Measurements from ENCODE around the gene HASPIN. TPM values are rescaled to one million over a fixed set of nuclear protein-coding genes. Genes with fewer than 3 reads are reported as not detected.

The HASPIN gene
- total RNA-seq, 1 experiment from 2014 or later = 6.4 TPM

GRCh38 chr17:3688852-3689261 is 34.8 kb upstream of the HASPIN start:
- no peak overlapping the region for H3K4me3 Mint-ChIP-seq (ENCODE audit: unreplicated experiment)
- DNase-seq (ENCODE audit: unreplicated experiment) = no peak
- BruUV-seq (replicated peaks) = no TSS peak
- intact Hi-C loops (cut with micrococcal nuclease) = no loop called here
- H3K27ac Mint-ChIP-seq (ENCODE audit: low read depth, unreplicated experiment) = no peak overlapping the region
- H3K36me3 Mint-ChIP-seq (ENCODE audit: insufficient read depth, unreplicated experiment) = no peaks in the 10 kb centered on the region
- no peaks in the 10 kb centered on the region for H3K4me1 Mint-ChIP-seq (ENCODE audit: insufficient read depth, unreplicated experiment)
- no peaks in the 10 kb centered on the region for H3K9me3 Mint-ChIP-seq (ENCODE audit: unreplicated experiment)
- no peaks in the 10 kb centered on the region for H3K27me3 Mint-ChIP-seq (ENCODE audit: insufficient read depth, unreplicated experiment)
- POLR2A ChIA-PET = no interaction called here
- TF ChIP-seq CTCF (IDR thresholded peaks at IDR 0.05; ENCODE audit: unreplicated experiment) = no peak
- CTCF ChIA-PET = no interaction called here

GRCh38 chr17:3689262-3690093 is 34.2 kb upstream of the HASPIN start:
- no peak for DNase-seq (ENCODE audit: unreplicated experiment)
- intact Hi-C loops (cut with micrococcal nuclease) = no loop called here
- H3K4me3 Mint-ChIP-seq (ENCODE audit: unreplicated experiment) = no peak overlapping the region
- ChIA-PET CTCF (no interaction called here), POLR2A (no interaction called here)
- H3K36me3 Mint-ChIP-seq (ENCODE audit: insufficient read depth, unreplicated experiment) = no peaks in the 10 kb centered on the region
- no peaks in the 10 kb centered on the region for H3K27me3 Mint-ChIP-seq (ENCODE audit: insufficient read depth, unreplicated experiment)
- H3K27ac Mint-ChIP-seq (ENCODE audit: low read depth, unreplicated experiment) = no peak overlapping the region
- no peak for TF ChIP-seq CTCF (IDR thresholded peaks at IDR 0.05; ENCODE audit: unreplicated experiment)
- no TSS peak for BruUV-seq (replicated peaks)
- H3K4me1 Mint-ChIP-seq (ENCODE audit: insufficient read depth, unreplicated experiment) = no peaks in the 10 kb centered on the region
- no peaks in the 10 kb centered on the region for H3K9me3 Mint-ChIP-seq (ENCODE audit: unreplicated experiment)

- BruUV-seq (replicated peaks) = no TSS peak
- CTCF ChIA-PET = no interaction called here
- DNase-seq (ENCODE audit: unreplicated experiment) = no peak
- POLR2A ChIA-PET = no interaction called here
- intact Hi-C loops (cut with micrococcal nuclease) = no loop called here
- TF ChIP-seq CTCF (IDR thresholded peaks at IDR 0.05; ENCODE audit: unreplicated experiment) = no peak
- Mint-ChIP-seq H3K27ac (ENCODE audit: low read depth, unreplicated experiment) (no peak overlapping the region), H3K9me3 (ENCODE audit: unreplicated experiment) (no peaks in the 10 kb centered on the region), H3K4me1 (ENCODE audit: insufficient read depth, unreplicated experiment) (no peaks in the 10 kb centered on the region), H3K36me3 (ENCODE audit: insufficient read depth, unreplicated experiment) (no peaks in the 10 kb centered on the region), H3K4me3 (ENCODE audit: unreplicated experiment) (no peak overlapping the region), H3K27me3 (ENCODE audit: insufficient read depth, unreplicated experiment) (no peaks in the 10 kb centered on the region)
Measured at GRCh38 chr17:3690094-3690715, 33.5 kb upstream of the HASPIN start.

GRCh38 chr17:3691617-3692067 is 32.1 kb upstream of the HASPIN start:
- H3K4me1 Mint-ChIP-seq (ENCODE audit: insufficient read depth, unreplicated experiment) = no peaks in the 10 kb centered on the region
- POLR2A ChIA-PET = interaction anchor here (0.7 kb wide), 1 partner anchor 11 kb away, joined by 5 read pairs; no protein-coding TSS in a partner anchor
- TF ChIP-seq CTCF (IDR thresholded peaks at IDR 0.05; ENCODE audit: unreplicated experiment) = no peak
- CTCF ChIA-PET = interaction anchor here (0.6 to 1.2 kb wide), 3 partner anchors 9 to 30 kb away, joined by 3 to 7 read pairs (median 5); no protein-coding TSS in a partner anchor
- H3K4me3 Mint-ChIP-seq (ENCODE audit: unreplicated experiment) = no peak overlapping the region
- H3K27ac Mint-ChIP-seq (ENCODE audit: low read depth, unreplicated experiment) = no peak overlapping the region
- no peaks in the 10 kb centered on the region for H3K36me3 Mint-ChIP-seq (ENCODE audit: insufficient read depth, unreplicated experiment)
- BruUV-seq (replicated peaks) = no TSS peak
- intact Hi-C loops (cut with micrococcal nuclease) = no loop called here
- no peaks in the 10 kb centered on the region for H3K27me3 Mint-ChIP-seq (ENCODE audit: insufficient read depth, unreplicated experiment)
- DNase-seq (ENCODE audit: unreplicated experiment) = no peak
- no peaks in the 10 kb centered on the region for H3K9me3 Mint-ChIP-seq (ENCODE audit: unreplicated experiment)
